Endothelial cell of hepatic sinusoid (primary cell): ENCODE results near the gene HSPA1A.
"Not testable (repeated sequence)": the region's sequence is repeated elsewhere in the genome, so short reads cannot be mapped to it uniquely, and the experiment has no call there.

Experiments used
- in situ Hi-C: cut with HindIII; loops from 2 replicates; pipeline ENCODE4 v1.10.0; 2017; ENCODE audit warnings: low sequenced_read_pairs

The HSPA1A gene

GRCh38 chr6:31780507-31781243 is 34.7 kb upstream of the HSPA1A start:
- in situ Hi-C loops, result loop anchor here (5.0 kb wide), 1 partner anchor 38 kb away; the partner anchor contains the start of gene MSH5

- in situ Hi-C loops, result loop anchor here (5.0 kb wide), 1 partner anchor 39 kb away; the partner anchor contains the start of gene MSH5
Measured at GRCh38 chr6:31781244-31782125, 33.9 kb upstream of the HSPA1A start.

DNA sequence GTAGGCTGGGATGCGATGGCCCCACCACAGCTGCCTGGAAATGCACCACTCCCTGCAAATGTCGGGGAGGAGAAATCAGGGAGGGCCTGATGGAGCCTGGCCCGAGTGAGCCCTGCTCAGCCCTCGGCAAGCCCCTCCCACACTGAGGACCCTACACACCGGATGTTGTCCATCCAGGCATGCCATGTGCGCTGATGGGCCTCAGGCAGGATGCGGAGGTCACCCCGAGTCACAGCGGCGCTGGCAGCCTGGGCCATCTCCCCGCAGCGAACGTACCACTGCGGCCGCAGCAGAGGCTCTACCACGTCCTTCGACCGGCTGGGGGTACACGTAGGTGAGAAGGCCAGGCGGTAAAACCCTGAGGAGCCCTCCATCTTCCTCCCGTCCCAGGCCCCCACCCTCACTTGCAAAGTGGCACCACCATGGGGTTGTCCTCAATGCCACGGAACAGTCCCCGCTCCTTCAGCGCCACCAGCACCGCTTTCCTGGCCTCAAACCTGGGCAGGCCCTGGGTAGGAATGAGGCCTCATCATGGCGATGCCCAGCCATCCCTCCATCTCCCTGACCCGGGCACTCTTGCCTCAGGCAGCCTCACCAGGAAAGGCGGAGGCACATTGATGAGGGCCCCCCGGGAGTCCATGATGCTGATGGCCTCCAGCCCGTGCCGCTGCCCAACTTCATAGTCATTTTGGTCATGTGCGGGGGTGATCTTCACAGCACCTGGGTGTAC is 33.1 kb upstream of the HSPA1A start:
- in situ Hi-C loops, result loop anchor here (5.0 kb wide), 1 partner anchor 40 kb away; the partner anchor contains the start of gene MSH5

- in situ Hi-C loops, result loop anchor here (5.0 kb wide), 1 partner anchor 42 kb away; the partner anchor contains the start of gene MSH5
Measured at GRCh38 chr6:31784098-31784925, 31.0 kb upstream of the HSPA1A start.

DNA sequence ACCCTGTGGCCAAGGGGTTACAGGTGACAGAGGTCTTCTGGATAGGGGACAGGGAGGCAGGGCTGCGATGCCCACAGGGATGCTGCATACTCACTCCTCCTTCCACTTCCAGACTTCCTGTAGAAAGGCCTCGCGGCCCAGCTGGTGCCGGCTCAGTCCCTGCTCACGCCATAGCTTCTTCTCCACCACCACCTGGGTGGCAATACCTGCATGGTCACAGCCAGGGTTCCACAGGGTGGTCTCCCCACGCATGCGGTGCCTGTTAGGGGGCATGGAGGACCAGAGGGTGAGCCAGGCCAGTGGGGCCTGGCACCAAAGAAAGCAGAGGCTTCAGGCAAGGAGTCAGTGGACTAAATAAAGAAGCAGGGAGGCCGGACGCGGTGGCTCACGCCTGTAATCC is 29.9 kb upstream of the HSPA1A start:
- in situ Hi-C loops, result no loop called here

GRCh38 chr6:31791324-31792089 is 23.8 kb upstream of the HSPA1A start:
- in situ Hi-C loops, result no loop called here

DNA sequence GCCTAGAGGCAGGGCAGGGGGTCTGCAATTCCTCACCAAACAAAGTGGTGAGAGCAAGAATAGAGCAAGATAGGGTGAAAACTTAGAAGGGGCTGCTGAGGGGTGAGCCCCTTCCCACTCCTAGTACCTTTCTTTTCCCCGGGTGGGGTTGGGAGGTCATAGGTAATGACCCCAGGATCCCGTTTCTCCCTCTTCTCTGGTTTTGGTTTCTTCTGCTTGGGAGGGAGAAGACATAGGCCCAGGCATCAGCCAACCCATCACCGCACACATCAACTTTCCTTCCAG is 23.3 kb upstream of the HSPA1A start:
- in situ Hi-C loops, result no loop called here

- in situ Hi-C loops, result no loop called here
Measured at GRCh38 chr6:31792761-31793171, 22.6 kb upstream of the HSPA1A start.

DNA sequence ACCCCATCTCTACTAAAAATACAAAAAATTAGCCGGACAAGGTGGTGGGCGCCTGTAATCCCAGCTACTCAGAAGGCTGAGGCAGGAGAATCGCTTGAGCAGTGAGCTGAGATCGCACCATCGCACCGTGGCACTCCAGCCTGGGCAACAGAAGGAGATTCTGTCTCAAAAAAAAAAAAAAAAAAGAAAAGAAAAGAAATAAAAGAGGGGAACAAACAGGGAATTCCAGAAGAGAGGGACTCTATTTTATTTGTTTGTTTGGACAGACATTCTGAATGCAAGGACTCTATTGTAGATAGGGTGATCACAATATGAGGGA is 21.5 kb upstream of the HSPA1A start:
- in situ Hi-C loops, result not testable (repeated sequence)

GRCh38 chr6:31794294-31794865 is 21.0 kb upstream of the HSPA1A start:
- in situ Hi-C loops, result no loop called here

DNA sequence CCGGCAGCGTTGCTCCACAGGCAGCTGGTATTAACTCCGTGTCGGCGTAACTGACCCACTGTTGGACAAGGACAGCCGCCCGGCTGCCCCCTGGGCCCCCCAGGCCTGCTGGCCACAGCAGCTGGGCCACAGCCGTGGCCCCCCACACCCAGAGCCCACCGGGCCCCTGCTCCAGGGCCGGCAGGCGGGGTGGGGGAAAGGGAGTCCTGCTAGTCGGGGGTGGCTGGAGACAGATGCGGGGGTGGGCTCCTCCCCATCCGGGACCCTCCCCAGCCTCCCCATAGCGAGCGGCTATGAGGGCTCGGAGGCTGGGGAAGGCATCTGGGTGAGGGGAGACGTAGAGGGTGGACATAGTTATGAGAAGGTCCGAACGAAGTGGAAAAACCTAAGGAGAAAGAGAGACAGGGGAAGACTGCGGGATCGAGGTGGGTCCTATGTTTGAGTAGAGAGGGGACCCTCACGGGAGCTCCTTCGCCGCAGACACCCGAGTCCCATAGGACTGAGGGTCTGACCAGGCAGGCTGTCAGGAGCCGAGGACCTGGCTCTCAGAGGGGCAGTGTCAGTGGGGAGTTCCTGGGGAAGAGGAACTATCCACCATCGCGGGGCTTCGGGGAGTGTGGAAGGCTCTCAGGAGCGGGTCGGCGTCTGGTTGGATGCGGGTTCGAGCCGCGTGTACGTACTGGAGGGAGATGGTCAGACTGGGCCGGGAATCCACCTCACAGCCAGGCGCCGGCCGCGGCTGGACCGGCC is 20.3 kb upstream of the HSPA1A start:
- in situ Hi-C loops, result no loop called here

DNA sequence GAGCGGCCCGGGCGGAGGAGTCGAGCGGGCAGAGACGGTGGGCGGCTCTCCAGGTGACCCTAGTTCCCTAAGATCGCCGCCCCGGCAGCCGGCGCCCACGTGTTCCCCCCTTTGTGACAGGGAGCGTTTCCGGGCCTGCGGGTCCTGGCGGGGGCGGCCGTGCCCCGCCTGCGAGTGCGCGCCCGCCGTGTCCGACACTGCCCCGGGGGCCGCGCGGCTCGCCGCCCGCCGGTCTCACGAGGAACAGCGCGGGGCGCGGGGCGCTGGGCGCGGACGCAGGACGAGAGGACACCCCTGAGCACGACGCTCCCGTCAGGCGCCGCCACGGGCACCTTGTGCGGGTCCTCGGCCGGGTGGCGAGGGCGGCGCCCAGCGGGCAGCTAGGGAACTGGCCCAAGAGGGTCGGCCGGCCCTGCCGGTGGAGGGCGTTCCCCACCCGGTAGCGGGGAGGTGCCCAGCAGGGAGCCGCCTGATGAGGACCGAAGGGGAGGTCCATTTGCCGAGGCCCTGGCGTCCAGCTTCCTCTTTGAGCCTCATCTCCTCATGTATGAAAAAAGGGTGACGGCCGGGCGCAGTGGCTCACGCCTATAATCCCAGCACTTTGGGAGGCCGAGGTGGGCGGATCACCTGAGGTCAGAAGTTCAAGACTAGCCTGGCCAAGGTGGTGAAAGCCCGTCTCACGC is 19.6 kb upstream of the HSPA1A start, which contains the start of gene VARS1:
TSS of gene VARS1 (minus strand) at position 137 of the 683 bp plus-strand sequence. CDS start 535 bp downstream, outside the sequence.
- in situ Hi-C loops, result no loop called here

DNA sequence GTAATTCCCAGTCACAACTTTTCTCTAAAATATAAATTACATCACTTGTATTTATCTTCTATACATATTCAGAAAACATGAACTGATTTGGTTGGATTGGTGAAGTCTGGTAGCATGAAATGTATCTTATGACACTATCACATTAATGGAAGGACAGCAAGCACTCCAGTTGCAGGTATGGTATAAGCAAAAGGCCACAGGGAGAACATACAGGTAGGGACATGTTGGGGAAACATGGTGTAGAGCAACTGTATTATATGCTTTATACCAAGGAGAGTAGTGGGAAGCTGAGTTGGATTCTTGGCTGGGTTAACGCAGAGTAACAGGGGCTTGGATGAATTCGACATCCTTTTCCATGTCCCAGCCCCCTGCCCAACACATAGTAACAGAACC is 18.4 kb upstream of the HSPA1A start:
- in situ Hi-C loops, result no loop called here

DNA sequence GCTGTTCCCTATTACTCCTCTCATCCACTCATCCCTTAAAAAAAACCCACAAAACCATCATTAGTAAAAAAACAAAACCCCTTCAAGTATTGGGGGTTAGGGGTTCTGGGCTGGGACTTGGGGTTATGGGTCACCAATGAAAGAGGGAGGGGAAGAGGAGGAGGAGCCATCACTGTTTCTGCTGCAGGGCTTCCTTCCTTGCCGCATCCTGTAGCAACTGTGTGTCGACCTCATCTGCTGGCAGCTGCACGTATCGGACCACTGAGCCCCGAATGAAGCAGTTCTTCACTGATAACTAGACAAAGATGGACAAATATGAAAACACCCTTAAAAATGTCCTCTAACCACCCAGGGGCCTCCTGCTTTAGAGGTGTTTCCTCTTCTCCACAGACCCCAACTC is 17.8 kb upstream of the HSPA1A start:
- in situ Hi-C loops, result no loop called here

DNA sequence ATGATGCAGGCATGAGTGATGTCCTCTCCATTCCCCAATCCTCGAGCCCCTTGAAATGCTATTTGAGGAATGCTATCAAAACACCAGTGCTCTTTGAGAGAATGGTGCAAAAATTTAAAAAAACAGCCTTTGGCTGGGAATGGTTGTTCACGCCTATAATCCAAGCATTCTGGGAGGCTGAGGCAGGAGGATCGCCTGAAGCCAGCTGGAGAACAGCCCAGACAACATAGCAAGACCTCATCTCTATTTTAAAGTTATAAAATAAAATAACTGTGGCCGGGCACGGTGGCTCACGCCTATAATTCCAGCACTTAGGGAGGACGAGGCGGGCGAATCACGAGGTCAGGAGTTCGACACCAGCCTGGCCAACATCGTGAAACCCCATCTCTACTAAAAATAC is 15.6 kb upstream of the HSPA1A start:
- in situ Hi-C loops, result no loop called here

DNA sequence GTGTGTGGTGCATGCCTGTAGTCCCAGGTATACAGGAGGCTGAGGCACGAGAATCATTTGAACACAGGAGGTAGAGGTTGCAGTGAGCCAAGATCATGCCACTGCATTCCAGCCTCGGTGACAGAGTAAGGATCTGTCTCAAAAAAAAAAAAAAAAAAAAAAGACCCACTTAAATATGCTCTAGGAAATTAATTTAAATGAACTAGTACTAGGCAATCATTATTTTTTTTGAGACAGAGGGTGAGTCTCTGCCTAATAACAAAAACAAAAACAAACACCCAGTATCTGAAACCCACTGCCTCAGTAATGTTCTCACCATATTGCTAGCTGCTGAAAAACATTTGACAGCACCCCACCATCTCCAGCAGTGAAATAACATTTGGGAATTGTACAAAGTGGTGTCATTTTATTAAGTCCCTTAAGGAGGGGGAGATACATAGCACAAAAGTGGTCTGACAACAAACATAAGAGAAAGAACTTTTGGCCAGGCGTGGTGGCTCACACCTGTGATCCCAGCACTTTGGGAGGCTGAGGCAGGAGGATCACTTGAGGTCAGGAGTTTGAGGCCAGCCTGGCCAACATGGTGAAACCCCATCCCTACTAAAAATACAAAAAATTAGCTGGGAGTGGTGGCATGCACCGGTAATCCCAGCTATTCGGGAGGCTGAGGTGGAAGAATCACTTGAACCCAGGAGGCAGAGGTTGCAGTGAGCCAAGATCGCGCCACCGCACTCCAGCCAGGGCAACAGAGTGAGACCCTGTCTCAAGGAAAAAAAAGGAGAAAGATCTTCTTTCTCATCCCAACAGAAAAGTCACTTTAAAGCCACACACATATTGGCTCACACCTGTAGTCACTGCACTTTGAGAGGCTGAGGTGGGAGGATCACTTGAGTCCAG is 14.1 kb upstream of the HSPA1A start:
- in situ Hi-C loops, result not testable (repeated sequence)

DNA sequence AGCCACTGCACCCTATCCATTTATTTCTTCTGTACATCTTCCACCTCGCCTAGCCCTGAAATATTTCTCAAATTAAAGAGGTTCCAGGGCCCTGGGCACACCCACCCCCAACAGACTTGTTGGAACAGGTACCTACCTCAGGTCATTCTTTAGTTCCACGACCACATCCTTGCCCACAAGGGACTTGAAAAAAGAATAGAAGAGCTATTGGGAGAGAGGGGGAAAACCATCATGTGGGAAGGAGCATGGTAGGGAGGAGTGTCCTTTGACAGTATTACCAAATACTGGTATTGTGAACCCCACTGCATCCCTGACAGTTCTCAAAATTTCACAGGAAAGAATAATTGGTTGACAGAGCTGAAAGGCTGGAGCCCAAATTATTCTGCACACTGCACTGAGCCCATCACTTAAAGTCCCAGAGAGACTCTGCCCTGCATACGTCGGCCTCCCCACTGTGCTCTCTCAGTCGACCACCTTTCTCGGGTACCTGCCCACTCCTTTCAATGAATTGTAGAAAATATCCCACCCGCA is 9.3 kb upstream of the HSPA1A start:
- in situ Hi-C loops, result loop anchor here (5.0 kb wide), 1 partner anchor 34 kb away; no protein-coding TSS in a partner anchor
